Stimulated activated CD4-positive, alpha-beta T cell treated with anti-CD3 and anti-CD28 coated beads, TNF-alpha, amount 100 ng/mL, for 1 hour (primary cell): ENCODE measurements around the gene CRYBG1.

Experiments used
- DNase-seq, 3 donors: peaks; one replicate each; pipeline ENCODE4 v3.0.0-alpha.2; 2020; ENCODE audit warnings: low read depth in 3 of 3, low spot score in 1 of 3

CRYBG1 gene

GRCh38 chr6:106458021-106458986, 97.8 kb downstream of the CRYBG1 start:
- DNase-seq, result no peak

DNA sequence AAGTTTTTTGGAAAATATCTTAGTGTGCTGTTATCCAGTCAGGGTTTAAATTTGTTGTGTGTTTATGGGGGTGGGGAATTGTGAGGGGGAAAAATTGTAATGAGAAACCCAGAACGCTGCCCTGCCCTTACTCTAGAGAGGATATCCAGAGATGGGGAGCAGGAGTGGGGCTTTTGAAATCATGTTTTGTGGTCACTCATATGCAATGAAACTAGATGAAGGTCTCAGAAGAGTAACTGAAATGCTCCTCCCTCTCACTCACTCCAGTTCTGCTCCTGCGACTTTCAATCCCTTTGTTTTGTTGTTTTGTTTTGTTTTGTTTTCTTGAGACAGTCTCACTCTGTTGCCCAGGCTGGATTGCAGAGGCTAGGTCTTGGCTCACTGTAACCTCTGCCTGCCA, 100.0 kb downstream of the CRYBG1 start:
- no peak for DNase-seq

GRCh38 chr6:106461084-106461483, 100.6 kb downstream of the CRYBG1 start:
- no peak for DNase-seq

GRCh38 chr6:106462923-106463557, 102.5 kb downstream of the CRYBG1 start:
- DNase-seq, result no peak

DNA sequence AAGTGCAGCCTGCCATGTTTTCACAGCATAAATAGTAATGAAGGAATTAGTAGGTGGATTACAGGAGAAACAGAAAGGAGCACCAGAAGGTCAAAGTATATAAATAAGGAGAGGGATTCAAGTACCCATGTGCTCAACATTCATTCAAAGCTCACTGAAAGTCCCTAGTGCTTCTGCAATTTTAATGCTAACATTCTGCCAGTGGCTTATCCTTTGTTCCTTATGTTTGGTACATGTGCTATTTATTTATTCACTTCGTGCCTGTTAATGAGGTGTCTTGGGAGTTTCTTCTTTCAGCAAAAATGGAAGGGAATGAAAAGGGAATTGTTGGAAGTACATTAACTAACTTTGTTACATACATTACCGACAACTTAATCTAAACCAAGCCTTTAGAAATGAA, 105.7 kb downstream of the CRYBG1 start:
- no peak for DNase-seq

DNA sequence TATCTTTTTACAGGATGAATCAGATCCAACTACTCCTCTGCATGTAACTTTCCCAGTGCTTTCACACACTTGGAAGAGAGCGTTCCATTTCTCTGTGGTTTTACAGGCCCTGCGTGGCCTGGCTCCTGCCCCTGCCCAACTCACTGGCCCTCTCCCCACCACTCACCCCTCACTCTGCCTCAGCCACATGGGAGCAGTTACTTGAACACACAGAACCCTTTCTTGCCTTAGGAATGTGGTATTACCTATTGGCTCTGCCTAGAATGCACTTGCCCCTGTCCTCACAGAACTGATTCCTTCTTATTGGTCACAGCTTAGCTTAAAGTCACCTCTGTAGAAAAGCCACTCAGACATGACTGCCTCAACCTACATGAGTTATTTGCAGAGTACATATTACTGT, 108.4 kb downstream of the CRYBG1 start:
- DNase-seq, result no peak

DNA sequence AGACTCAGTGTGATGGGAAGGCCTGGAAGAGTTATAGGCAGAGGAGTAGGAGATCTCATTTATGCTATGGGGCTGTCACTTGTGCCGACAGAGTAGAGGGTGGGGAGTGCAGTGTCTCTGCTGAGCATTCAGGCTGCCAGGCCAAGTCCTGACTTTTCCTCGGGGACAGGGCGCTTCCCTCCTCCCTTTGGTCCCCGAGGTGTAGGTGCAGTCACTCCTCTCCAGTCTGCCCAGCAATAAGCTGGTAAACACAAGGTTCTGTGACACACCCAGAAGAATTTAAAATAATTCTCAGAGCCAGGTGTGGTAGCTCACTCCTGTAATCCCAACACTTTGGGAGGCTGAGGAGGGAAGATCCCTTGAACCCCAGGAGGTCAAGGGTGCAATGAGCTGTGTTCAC, 109.4 kb downstream of the CRYBG1 start:
- no peak for DNase-seq

DNA sequence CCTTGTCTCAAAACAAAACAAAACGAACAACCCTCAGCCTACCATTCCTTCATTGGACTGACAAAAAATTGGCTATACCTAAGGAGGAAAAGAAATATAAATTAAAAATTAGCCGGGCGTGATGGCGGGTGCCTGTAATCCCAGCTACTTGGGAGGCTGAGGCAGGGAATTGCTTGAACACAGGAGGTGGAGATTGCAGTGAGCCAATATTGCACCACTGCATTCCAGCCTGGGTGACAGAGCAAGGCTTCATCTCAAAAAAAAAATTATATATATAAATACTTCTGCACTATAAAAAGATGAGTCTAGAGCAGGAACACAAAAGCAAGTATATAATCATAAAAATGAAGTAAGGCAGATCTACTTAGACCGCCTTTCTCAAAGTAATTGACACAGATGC, 109.8 kb downstream of the CRYBG1 start:
- no peak for DNase-seq

DNA sequence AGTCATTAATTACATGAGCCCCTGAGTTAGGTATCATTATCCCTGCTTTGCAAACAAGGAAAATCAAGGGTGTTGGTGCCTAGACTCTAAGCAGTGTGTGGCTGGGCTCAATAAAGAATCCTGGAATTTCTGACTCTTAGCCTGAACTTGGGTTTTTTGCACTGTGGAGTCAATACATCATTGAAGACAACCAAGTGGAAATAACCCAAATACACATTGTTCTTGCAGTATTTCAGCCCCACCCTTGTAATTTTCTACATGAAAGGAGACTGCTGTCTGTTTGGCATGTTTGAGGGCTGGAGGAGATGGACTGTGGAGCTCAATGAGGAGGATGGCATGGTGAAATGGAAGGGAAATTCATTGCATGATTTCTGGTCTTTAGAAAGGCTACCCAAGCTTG, 110.3 kb downstream of the CRYBG1 start:
- no peak for DNase-seq

DNA sequence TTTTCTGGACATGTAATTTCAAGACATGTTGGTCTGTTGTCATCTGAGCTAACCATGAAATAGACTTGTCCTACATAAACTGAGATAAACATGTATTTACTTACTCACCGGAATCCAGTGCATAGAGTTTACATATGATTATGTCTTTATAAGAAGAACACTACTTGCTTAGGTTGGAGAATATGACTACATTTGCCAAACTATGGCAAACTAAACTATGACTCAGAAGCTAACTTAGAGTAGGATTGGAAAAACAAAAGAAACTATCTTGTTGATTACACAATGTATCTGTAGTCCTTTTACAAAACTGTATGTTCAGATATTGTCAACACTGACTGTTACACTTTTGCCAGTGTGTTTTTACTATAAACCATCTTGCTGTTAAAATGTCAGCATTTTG, 113.3 kb downstream of the CRYBG1 start:
- no peak for DNase-seq

GRCh38 chr6:106474466-106474865, 113.9 kb downstream of the CRYBG1 start:
- DNase-seq, result no peak

DNA sequence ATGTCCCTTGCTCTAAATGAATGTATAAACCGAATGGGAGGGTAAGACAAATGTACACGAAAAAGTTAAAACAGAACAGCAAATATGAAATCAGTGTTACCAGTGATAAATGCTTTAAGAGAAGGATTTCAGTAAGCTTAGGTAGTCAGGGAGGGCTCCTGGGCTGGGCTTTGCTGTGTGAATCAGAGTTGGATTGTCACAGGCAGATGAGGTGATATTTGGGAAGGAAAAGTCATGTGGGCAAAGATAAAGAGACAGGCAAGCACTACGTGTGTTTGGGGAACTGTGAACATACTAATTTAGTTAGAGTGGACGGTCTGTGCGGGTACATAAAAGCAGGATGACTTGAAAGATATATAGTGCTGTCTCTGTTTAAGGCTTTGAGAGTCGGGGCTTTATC, 114.8 kb downstream of the CRYBG1 start:
- no peak for DNase-seq

DNA sequence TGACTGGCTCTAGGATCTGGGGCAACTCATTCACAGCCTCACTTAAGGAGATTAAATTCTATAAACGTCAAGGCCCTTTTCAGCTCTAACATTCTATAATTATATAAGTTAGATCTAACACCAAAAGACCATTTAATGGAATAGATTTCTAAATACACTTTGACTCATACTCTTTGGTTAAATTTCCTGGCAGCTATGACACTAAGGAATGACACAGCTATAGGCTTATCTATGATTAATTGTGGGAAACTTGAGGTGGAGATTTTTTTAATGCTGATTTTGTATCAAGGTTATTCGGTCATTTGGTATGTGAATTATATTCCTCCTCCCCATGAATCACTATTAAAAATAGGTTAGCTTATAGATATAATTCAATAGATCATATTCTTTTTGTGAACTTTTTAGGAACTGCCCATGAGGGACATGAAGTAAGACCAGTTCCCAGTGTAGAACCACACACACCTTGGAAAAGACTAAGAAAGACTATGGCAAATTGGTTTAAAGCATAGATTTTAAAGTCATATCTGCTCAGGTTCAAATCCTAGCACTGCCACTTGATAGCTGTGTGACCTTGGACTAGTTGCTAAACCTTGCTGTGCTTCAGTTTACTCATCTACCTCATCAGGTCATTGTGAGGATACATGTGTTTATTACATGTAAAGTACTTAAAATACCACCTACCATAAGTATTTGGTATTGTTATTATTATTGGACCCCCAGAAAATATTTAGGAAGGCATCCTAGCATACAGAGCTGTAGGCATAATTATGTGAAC, 116.0 kb downstream of the CRYBG1 start:
- no peak for DNase-seq

DNA sequence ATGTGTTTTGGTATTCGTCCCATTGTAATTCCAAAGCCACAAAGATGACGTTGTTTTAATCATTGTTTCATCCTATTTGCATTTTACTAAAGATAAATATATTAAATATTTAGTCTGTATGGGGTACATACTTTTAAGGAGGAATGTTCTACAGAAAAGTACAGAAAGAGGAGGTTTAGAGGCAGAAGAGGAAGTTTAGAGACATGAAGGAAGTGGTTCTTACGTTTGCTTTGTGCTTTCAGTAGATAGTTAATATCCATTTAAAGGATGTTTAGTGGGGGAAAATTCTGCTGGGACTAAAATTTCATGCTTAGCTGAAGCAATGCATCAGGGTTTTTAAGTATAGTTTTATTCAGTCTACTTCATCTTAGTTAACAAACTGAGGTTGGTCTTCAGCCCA, 116.6 kb downstream of the CRYBG1 start:
- DNase-seq, result no peak

DNA sequence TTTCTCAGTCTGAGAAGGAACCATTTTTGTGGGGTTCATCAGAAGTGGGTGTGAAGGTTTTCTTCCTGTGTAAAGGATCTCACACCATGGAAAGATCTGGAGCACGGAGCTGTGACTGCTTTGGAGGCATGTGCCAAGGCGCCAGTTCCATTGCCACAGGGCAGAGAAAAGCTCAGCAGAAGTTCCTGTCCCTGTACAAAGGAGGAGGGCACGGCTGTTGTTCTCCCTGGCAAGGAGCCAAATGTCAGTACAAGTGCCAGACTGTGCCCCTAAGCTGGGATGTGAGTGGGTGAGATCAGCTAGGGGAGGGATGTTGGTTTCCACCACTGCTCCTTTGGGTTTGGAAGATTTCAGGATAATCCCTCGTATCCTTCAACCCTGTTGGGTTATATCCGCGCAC, 117.3 kb downstream of the CRYBG1 start:
- DNase-seq, result no peak

DNA sequence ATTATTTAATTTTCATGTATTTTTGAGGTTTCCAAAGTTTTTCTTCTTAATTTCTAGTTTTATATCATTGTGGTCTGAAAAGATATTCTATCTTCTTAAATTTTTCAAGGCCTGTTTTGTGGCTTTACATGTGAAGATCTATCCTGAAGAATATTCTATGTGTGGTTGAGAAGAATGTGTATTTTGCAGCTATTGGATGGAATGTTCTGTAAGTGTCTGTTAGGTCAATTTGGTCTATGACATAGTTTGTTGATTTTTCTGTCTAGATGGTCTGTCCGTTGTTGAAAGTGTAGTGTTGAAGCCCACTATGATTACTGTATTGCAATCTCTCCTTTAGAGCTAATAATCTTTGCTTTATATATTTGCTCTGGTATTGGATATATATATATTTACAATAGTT, 125.7 kb downstream of the CRYBG1 start:
- DNase-seq, result no peak

- no peak for DNase-seq
Measured at GRCh38 chr6:106488494-106489370, 128.2 kb downstream of the CRYBG1 start.

GRCh38 chr6:106490030-106490429, 129.5 kb downstream of the CRYBG1 start:
- no peak for DNase-seq

- DNase-seq, result no peak
Measured at GRCh38 chr6:106490436-106490835, 129.9 kb downstream of the CRYBG1 start.

DNA sequence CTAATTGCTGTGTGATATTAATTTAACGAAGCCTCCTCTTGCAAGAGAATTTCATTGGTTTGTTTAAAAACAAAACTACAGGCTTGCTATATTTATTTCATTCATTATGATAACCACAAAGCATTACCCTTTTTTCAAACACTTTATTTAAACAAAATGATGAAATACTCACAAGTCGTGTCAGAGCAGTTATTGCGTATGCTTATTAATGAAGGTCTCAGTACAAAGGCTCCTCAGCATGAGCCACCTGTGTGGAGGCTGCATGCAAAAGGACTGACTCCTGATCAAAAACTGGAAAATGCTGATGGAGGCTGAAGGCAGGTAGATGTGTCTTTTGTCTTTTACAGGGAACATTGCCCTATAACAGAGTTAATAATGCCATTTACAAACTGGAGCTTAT, 130.5 kb downstream of the CRYBG1 start:
- DNase-seq, result no peak

- DNase-seq, result no peak
Measured at GRCh38 chr6:106495014-106495413, 134.5 kb downstream of the CRYBG1 start.
